ENCODE data around the gene SLC12A9. TPM values are rescaled to one million over a fixed set of nuclear protein-coding genes. Genes with fewer than 3 reads are reported as not detected.
"Not testable (repeated sequence)": the region's sequence is repeated elsewhere in the genome, so short reads cannot be mapped to it uniquely, and the experiment has no call there.

SLC12A9 gene
- total RNA-seq, 2 donors from 2014 or later = 20.0 to 25.2 TPM

GRCh38 chr7:100847360-100847759 is 5.2 kb upstream of the SLC12A9 start:
- no peak for TF ChIP-seq CTCF (IDR thresholded peaks at IDR 0.05)
- Histone ChIP-seq H3K36me3 (no peaks in the 10 kb centered on the region), H3K4me1 (ENCODE audit: control insufficient read depth in 1 of 2, low read depth in 2 of 2) (peaks cover 0 to 8% of the 10 kb centered on the region in 2 donors), H3K27ac (no peak overlapping the region), H3K27me3 (replicated peaks; ENCODE audit: insufficient read depth) (no peaks in the 10 kb centered on the region), H3K9me3 (no peaks in the 10 kb centered on the region), H3K4me3 (no peak overlapping the region)
- no peak for ATAC-seq (ENCODE audit: insufficient number of reproducible peaks, low FRiP score, low read depth)
- no peak for DNase-seq (ENCODE audit: low spot score)

GRCh38 chr7:100854146-100854895 is 1.8 kb downstream of the SLC12A9 start:
- H3K27ac ChIP-seq = no peak overlapping the region
- no peak for ATAC-seq (ENCODE audit: insufficient number of reproducible peaks, low FRiP score, low read depth)
- H3K9me3 ChIP-seq = no peaks in the 10 kb centered on the region
- H3K27me3 ChIP-seq (replicated peaks; ENCODE audit: insufficient read depth) = no peaks in the 10 kb centered on the region
- peaks cover 0 to 8% of the 10 kb centered on the region in 2 donors for H3K4me1 ChIP-seq (ENCODE audit: control insufficient read depth in 1 of 2, low read depth in 2 of 2)
- DNase-seq (ENCODE audit: low spot score) = no peak
- H3K4me3 ChIP-seq = no peak overlapping the region
- peaks cover 5% of the 10 kb centered on the region for H3K36me3 ChIP-seq
- no peak for TF ChIP-seq CTCF (IDR thresholded peaks at IDR 0.05)

GRCh38 chr7:100854899-100855298 is 2.4 kb downstream of the SLC12A9 start:
- not testable (repeated sequence) for H3K9me3 ChIP-seq; H3K36me3 ChIP-seq; H3K27ac ChIP-seq; DNase-seq (ENCODE audit: low spot score); H3K4me3 ChIP-seq; ATAC-seq (ENCODE audit: insufficient number of reproducible peaks, low FRiP score, low read depth); H3K4me1 ChIP-seq (ENCODE audit: control insufficient read depth in 1 of 2, low read depth in 2 of 2); H3K27me3 ChIP-seq (replicated peaks; ENCODE audit: insufficient read depth)

- ATAC-seq (ENCODE audit: insufficient number of reproducible peaks, low FRiP score, low read depth) (no peak), DNase-seq (ENCODE audit: low spot score) (no peak)
- TF ChIP-seq CTCF (IDR thresholded peaks at IDR 0.05) = no peak
- Histone ChIP-seq H3K4me3 (no peak overlapping the region), H3K4me1 (ENCODE audit: control insufficient read depth in 1 of 2, low read depth in 2 of 2) (peaks cover 0 to 8% of the 10 kb centered on the region in 2 donors), H3K27me3 (replicated peaks; ENCODE audit: insufficient read depth) (no peaks in the 10 kb centered on the region), H3K27ac (no peak overlapping the region), H3K36me3 (peaks cover 14% of the 10 kb centered on the region), H3K9me3 (no peaks in the 10 kb centered on the region)
Measured at GRCh38 chr7:100855515-100855914, 3.0 kb downstream of the SLC12A9 start.

GRCh38 chr7:100856871-100857282 is 4.4 kb downstream of the SLC12A9 start:
- DNase-seq (ENCODE audit: low spot score) (no peak), ATAC-seq (ENCODE audit: insufficient number of reproducible peaks, low FRiP score, low read depth) (no peak)
- Histone ChIP-seq H3K36me3 (peaks cover 22% of the 10 kb centered on the region), H3K4me1 (ENCODE audit: control insufficient read depth in 1 of 2, low read depth in 2 of 2) (peaks cover 0 to 5% of the 10 kb centered on the region in 2 donors), H3K4me3 (no peak overlapping the region), H3K9me3 (no peaks in the 10 kb centered on the region), H3K27me3 (replicated peaks; ENCODE audit: insufficient read depth) (no peaks in the 10 kb centered on the region), H3K27ac (no peak overlapping the region)
- TF ChIP-seq CTCF (IDR thresholded peaks at IDR 0.05) = no peak

- DNase-seq (ENCODE audit: low spot score) = no peak
- TF ChIP-seq CTCF (IDR thresholded peaks at IDR 0.05) = no peak
- Histone ChIP-seq H3K4me3 (no peak overlapping the region), H3K27ac (no peak overlapping the region), H3K36me3 (peaks cover 22% of the 10 kb centered on the region), H3K4me1 (ENCODE audit: control insufficient read depth in 1 of 2, low read depth in 2 of 2) (no peaks in the 10 kb centered on the region), H3K27me3 (replicated peaks; ENCODE audit: insufficient read depth) (no peaks in the 10 kb centered on the region), H3K9me3 (no peaks in the 10 kb centered on the region)
- no peak for ATAC-seq (ENCODE audit: insufficient number of reproducible peaks, low FRiP score, low read depth)
Measured at GRCh38 chr7:100859856-100860255, 7.3 kb downstream of the SLC12A9 start.

Measured in thoracic aorta (tissue), 2 donors.